ENCODE results near the gene TM2D3. TPM values are rescaled to one million over a fixed set of nuclear protein-coding genes. Genes with fewer than 3 reads are reported as not detected.

Gene TM2D3
- total and polyA plus RNA-seq, 2 of the 8 experiments (the other 6 are each of a cell fraction or from before 2014, with no cell fraction given): 26.4 to 28.0 TPM

DNA sequence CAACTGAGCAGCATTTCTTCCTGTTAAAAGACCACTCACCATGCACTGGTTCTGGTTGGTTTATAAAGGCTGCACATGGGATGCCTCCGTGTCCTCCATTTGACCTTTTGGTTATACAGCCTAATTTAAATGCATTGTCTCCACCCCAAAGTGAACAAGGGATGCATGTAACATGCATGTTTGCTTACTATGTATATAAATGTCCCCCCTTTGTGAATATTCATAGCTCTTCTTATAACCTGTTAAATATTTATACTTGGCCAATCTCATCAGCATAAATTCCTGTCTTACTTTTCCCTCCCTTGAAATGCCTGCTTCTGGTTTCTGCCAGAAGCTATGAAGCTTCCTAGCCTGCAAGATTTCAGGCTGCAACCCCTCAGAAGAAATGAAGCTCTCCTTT lies 44.6 kb upstream of the TM2D3 start:
- Histone ChIP-seq H2BK12ac (ENCODE audit: low read depth, low read length) (no peak overlapping the region), H2AK5ac (ENCODE audit: low read depth, low read length) (no peak overlapping the region), H3K4ac (replicated peaks; ENCODE audit: insufficient read length, low read depth, low read length) (no peak overlapping the region), H3K9ac (replicated peaks in 1 of 4; ENCODE audit: extremely low read depth in 1 of 4, low read depth in 3 of 4, low read length in 3 of 4) (no peak overlapping the region), H3K36me3 (ENCODE audit: control insufficient read depth in 2 of 4, insufficient read depth in 4 of 4, low read length in 3 of 4) (peaks cover 2 to 24% (median 7%) of the 10 kb centered on the region in 4 experiments; a peak in 7 of 8 replicates), H3K4me3 (ENCODE audit: extremely low read depth in 1 of 4, insufficient read depth in 2 of 4, low read depth in 3 of 4, low read length in 4 of 4) (no peak overlapping the region), H3K79me2 (ENCODE audit: control insufficient read depth in 1 of 2, insufficient read depth in 2 of 2, low read length in 2 of 2) (no peaks in the 10 kb centered on the region), H2AFZ (ENCODE audit: low read length) (no peak overlapping the region), H3K23me2 (ENCODE audit: low read depth, low read length) (no peaks in the 10 kb centered on the region), H4K5ac (ENCODE audit: insufficient read length, low read depth, low read length) (no peak overlapping the region), H3K4me1 (replicated peaks in 1 of 4; ENCODE audit: control insufficient read depth in 3 of 4, insufficient read depth in 4 of 4, low read length in 3 of 4) (no peaks in the 10 kb centered on the region), H3K23ac (ENCODE audit: insufficient read length) (no peak overlapping the region), H3K56ac (replicated peaks; ENCODE audit: insufficient read length, low read depth, low read length) (no peak overlapping the region), H4K20me1 (replicated peaks in 1 of 2; ENCODE audit: control insufficient read depth in 1 of 2, insufficient read depth in 2 of 2, low read length in 2 of 2) (no peaks in the 10 kb centered on the region), H3K27me3 (replicated peaks in 1 of 4; ENCODE audit: control insufficient read depth in 3 of 4, extremely low read depth in 1 of 4, insufficient read depth in 3 of 4, low read length in 3 of 4) (no peaks in the 10 kb centered on the region), H4K8ac (ENCODE audit: extremely low read depth, insufficient read depth, low read length) (no peak overlapping the region), H4K91ac (replicated peaks; ENCODE audit: insufficient read length, low read length) (no peak overlapping the region), H3K79me1 (ENCODE audit: low read depth, low read length) (no peaks in the 10 kb centered on the region), H3K14ac (ENCODE audit: insufficient read length) (no peak overlapping the region), H2BK120ac (replicated peaks; ENCODE audit: low read depth, low read length) (no peak overlapping the region), H2BK15ac (ENCODE audit: low read length) (no peak overlapping the region), H2BK20ac (ENCODE audit: low read length) (no peak overlapping the region), H3K9me3 (ENCODE audit: insufficient read depth in 2 of 2, low read depth in 1 of 2, low read length in 1 of 2) (no peaks in the 10 kb centered on the region), H3K4me2 (ENCODE audit: insufficient read depth in 1 of 2, low read depth in 2 of 2, low read length in 2 of 2) (no peak overlapping the region), H3K27ac (ENCODE audit: low read depth, low read length) (no peak overlapping the region), H3K18ac (ENCODE audit: extremely low read depth, low read length) (no peak overlapping the region), H2BK5ac (ENCODE audit: low read depth, low read length) (no peak overlapping the region)
- TF ChIP-seq RBBP5 (IDR thresholded peaks at IDR 0.05; ENCODE audit: borderline replicate concordance, low read depth, low read length) (no peak), YY1 (IDR thresholded peaks at IDR 0.05; ENCODE audit: low read depth, low read length) (no peak), SIRT6 (IDR thresholded peaks at IDR 0.05; ENCODE audit: low read length) (no peak), POLR2A (IDR thresholded peaks at IDR 0.05; ENCODE audit: control extremely low read depth in 1 of 2, low read depth in 2 of 2, low read length in 2 of 2) (no peak)
- ChIA-PET POLR2A (ENCODE audit: partially characterized antibody) (no interaction called here), CTCF (ENCODE audit: partially characterized antibody) (interaction anchor here (0.7 to 2.7 kb wide), 4 partner anchors 9 to 42 kb away, joined by 3 to 8 read pairs (median 6); no protein-coding TSS in a partner anchor)
- FAIRE-seq (no peak), DNase-seq (ENCODE audit: low read depth in 1 of 2, low spot score in 2 of 2) (no peak)
- WGBS, 2 experiments (ENCODE audit: extremely low coverage in 1 of 2, insufficient coverage in 1 of 2, insufficient read length in 1 of 2, insufficient replicate concordance in 2 of 2, low coverage in 1 of 2, low lambda C conversion rate in 2 of 2, missing lambda C conversion rate in 1 of 2): 100% methylated on average over 1 of the region's 1 CpG; no CpG with 5 or more reads in 1 of the 2 experiments
